ENCODE results near the gene HSD17B4.
"Not testable (repeated sequence)": the region's sequence is repeated elsewhere in the genome, so short reads cannot be mapped to it uniquely, and the experiment has no call there.

Gene HSD17B4, protein sequence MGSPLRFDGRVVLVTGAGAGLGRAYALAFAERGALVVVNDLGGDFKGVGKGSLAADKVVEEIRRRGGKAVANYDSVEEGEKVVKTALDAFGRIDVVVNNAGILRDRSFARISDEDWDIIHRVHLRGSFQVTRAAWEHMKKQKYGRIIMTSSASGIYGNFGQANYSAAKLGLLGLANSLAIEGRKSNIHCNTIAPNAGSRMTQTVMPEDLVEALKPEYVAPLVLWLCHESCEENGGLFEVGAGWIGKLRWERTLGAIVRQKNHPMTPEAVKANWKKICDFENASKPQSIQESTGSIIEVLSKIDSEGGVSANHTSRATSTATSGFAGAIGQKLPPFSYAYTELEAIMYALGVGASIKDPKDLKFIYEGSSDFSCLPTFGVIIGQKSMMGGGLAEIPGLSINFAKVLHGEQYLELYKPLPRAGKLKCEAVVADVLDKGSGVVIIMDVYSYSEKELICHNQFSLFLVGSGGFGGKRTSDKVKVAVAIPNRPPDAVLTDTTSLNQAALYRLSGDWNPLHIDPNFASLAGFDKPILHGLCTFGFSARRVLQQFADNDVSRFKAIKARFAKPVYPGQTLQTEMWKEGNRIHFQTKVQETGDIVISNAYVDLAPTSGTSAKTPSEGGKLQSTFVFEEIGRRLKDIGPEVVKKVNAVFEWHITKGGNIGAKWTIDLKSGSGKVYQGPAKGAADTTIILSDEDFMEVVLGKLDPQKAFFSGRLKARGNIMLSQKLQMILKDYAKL

GRCh38 chr5:119452373-119453039 lies at the start of gene HSD17B4:
Gene HSD17B4 (plus strand): TSS chr5:119452497. CDS start chr5:119452576, 79 bp downstream.
- H3K27ac Mint-ChIP-seq: peak within 1 kb of the TSS; percentile 88
- H3K4me3 Mint-ChIP-seq: peak within 1 kb of the TSS; percentile 92
- H3K4me1 Mint-ChIP-seq (ENCODE audit: low read depth): peaks cover 25% of the 10 kb centered on the region
- no peaks in the 10 kb centered on the region for H3K36me3 Mint-ChIP-seq
- no peaks in the 10 kb centered on the region for H3K9me3 Mint-ChIP-seq (ENCODE audit: low read depth)
- no peaks in the 10 kb centered on the region for H3K27me3 Mint-ChIP-seq

GRCh38 chr5:119402555-119402954 lies 49.7 kb upstream of the HSD17B4 start:
- H3K27me3 Mint-ChIP-seq: no peaks in the 10 kb centered on the region
- H3K27ac Mint-ChIP-seq: peak overlapping the region; percentile 68
- no peaks in the 10 kb centered on the region for H3K9me3 Mint-ChIP-seq (ENCODE audit: low read depth)
- H3K36me3 Mint-ChIP-seq: peaks cover 2% of the 10 kb centered on the region
- H3K4me3 Mint-ChIP-seq: no peak overlapping the region
- peaks cover 50% of the 10 kb centered on the region for H3K4me1 Mint-ChIP-seq (ENCODE audit: low read depth)

GRCh38 chr5:119404033-119404432 lies 48.3 kb upstream of the HSD17B4 start:
- no peaks in the 10 kb centered on the region for H3K9me3 Mint-ChIP-seq (ENCODE audit: low read depth)
- no peaks in the 10 kb centered on the region for H3K27me3 Mint-ChIP-seq
- no peak overlapping the region for H3K4me3 Mint-ChIP-seq
- peaks cover 36% of the 10 kb centered on the region for H3K4me1 Mint-ChIP-seq (ENCODE audit: low read depth)
- peak overlapping the region; percentile 18 for H3K27ac Mint-ChIP-seq
- no peaks in the 10 kb centered on the region for H3K36me3 Mint-ChIP-seq

DNA sequence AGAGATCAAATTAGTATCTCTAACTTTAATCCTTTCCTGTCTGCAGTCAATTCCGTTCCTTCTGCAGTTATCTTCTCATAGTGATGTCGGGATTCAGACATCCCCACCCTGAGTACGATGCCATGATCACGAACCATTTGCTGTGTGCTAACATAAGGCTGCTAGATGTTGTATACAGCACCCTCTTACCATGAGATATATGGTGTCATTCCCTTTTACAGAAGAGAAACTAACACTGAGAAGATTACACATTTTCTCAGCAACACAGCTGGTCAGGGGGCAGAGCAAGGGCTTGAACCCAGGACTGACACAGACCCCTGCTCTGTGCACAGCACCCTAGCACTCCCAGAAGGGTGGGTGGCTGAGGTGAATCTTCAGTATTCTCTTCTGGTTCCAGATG lies 46.9 kb upstream of the HSD17B4 start:
- Mint-ChIP-seq H3K27ac (peak overlapping the region; percentile 61), H3K4me1 (ENCODE audit: low read depth) (peaks cover 36% of the 10 kb centered on the region), H3K27me3 (no peaks in the 10 kb centered on the region), H3K36me3 (no peaks in the 10 kb centered on the region), H3K9me3 (ENCODE audit: low read depth) (no peaks in the 10 kb centered on the region), H3K4me3 (no peak overlapping the region)

DNA sequence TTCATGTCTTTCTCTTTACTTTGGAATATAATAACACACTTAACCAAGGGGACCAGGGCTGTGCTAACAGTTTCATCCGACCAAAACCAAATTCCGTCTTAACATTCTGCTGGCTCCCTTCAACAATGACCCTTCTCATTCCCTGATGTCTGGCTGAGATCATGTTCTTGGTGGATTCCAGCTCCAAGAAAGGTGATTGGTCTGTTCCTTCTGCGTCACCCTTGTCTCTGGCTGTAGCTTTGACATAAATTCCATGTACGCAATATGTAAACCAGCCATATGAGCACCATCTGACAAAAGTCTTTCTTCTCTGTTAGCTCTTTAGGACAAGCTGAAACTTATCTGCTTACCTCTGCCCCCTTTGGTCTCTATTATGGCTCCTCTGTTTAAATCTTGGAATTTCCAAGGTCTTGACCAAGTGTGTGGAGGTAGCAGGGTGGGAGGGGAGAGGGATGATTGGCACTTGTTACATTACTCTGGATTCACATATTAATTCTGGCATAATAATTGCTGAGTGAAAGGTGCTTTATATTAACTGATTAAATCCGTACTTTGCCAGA lies 45.7 kb upstream of the HSD17B4 start:
- no peaks in the 10 kb centered on the region for H3K36me3 Mint-ChIP-seq
- H3K27me3 Mint-ChIP-seq: no peaks in the 10 kb centered on the region
- H3K4me1 Mint-ChIP-seq (ENCODE audit: low read depth): peaks cover 41% of the 10 kb centered on the region
- no peak overlapping the region for H3K27ac Mint-ChIP-seq
- H3K4me3 Mint-ChIP-seq: no peak overlapping the region
- H3K9me3 Mint-ChIP-seq (ENCODE audit: low read depth): no peaks in the 10 kb centered on the region

DNA sequence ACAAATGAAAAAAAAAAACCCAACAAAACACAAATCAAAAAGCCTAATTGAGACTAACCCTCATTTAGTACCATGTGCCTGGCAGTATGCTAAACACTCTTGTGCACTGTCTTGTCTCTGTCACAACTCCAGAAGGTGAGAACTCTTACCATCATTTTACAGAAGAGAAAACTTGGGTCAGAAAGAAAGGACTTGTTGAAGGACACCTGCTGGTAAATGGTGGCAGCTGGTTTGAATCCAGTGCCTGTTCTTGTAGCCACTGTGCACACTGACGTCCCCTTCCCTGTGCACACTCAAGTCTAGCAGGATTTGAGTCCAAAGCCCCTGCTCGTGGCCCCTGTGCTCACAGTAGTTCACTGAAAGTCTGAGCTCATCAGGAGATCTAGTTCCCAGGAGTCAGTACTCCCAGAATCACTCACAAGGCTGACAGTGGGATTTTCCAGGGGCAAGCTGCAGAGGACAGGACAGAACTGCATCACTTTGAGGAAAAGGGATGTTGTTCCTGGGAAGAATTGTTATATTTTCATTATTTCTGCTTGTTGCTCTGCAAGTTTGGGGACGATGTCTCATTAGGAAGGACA lies 43.0 kb upstream of the HSD17B4 start:
- peaks cover 41% of the 10 kb centered on the region for H3K4me1 Mint-ChIP-seq (ENCODE audit: low read depth)
- no peaks in the 10 kb centered on the region for H3K36me3 Mint-ChIP-seq
- H3K27ac Mint-ChIP-seq: peak overlapping the region; percentile 68
- H3K27me3 Mint-ChIP-seq: no peaks in the 10 kb centered on the region
- no peaks in the 10 kb centered on the region for H3K9me3 Mint-ChIP-seq (ENCODE audit: low read depth)
- H3K4me3 Mint-ChIP-seq: no peak overlapping the region

GRCh38 chr5:119410448-119411159 lies 41.7 kb upstream of the HSD17B4 start:
- peak overlapping the region; percentile 12 for H3K4me3 Mint-ChIP-seq
- H3K4me1 Mint-ChIP-seq (ENCODE audit: low read depth): peaks cover 37% of the 10 kb centered on the region
- no peaks in the 10 kb centered on the region for H3K36me3 Mint-ChIP-seq
- no peaks in the 10 kb centered on the region for H3K27me3 Mint-ChIP-seq
- H3K9me3 Mint-ChIP-seq (ENCODE audit: low read depth): no peaks in the 10 kb centered on the region
- H3K27ac Mint-ChIP-seq: peak overlapping the region; percentile 76

DNA sequence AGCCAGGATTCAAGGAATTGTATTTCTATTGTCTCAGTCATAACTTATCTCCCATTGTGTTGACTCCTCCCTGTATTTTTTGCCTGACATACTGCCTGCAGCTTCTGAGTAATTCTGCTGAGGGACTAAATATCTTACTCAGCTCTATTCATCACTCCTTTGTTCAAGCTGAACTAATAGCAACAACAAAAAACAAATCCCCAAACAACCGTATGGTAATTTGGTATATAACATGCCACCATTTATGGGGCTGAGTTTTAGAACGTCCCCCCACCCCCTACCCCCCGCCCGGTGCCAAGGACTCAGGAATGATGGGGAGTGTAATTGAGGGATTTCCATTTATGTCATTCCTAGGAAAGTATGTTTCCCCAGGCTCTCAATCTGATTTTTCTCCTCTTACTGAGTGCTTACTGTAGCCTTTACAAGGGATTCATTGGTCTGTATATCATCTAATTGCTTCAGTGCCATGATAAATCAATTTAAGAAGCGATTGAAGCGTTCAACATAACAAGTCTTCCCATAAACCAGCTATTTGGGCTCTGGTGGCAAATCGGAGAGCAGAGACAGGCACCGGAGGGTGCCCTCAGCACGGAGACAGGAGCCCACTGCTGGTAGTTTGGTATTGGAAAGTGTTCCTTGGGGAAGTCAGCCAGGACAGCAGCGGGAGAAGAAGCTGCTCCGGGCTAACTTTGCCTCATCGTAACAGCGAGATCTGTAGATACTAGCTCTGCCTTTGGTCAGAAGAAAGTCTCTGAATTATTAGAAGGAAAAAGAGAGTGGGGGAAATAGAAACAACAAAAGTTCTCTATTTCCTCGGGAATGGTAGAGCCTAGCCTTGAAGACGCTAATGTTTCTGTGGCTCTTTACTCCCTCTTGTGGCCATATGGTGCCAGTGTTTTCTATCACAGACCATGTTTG lies 40.7 kb upstream of the HSD17B4 start:
- H3K4me1 Mint-ChIP-seq (ENCODE audit: low read depth): peaks cover 33% of the 10 kb centered on the region
- peak overlapping the region; percentile 89 for H3K4me3 Mint-ChIP-seq
- H3K36me3 Mint-ChIP-seq: no peaks in the 10 kb centered on the region
- no peaks in the 10 kb centered on the region for H3K9me3 Mint-ChIP-seq (ENCODE audit: low read depth)
- H3K27me3 Mint-ChIP-seq: no peaks in the 10 kb centered on the region
- peak overlapping the region; percentile 76 for H3K27ac Mint-ChIP-seq

DNA sequence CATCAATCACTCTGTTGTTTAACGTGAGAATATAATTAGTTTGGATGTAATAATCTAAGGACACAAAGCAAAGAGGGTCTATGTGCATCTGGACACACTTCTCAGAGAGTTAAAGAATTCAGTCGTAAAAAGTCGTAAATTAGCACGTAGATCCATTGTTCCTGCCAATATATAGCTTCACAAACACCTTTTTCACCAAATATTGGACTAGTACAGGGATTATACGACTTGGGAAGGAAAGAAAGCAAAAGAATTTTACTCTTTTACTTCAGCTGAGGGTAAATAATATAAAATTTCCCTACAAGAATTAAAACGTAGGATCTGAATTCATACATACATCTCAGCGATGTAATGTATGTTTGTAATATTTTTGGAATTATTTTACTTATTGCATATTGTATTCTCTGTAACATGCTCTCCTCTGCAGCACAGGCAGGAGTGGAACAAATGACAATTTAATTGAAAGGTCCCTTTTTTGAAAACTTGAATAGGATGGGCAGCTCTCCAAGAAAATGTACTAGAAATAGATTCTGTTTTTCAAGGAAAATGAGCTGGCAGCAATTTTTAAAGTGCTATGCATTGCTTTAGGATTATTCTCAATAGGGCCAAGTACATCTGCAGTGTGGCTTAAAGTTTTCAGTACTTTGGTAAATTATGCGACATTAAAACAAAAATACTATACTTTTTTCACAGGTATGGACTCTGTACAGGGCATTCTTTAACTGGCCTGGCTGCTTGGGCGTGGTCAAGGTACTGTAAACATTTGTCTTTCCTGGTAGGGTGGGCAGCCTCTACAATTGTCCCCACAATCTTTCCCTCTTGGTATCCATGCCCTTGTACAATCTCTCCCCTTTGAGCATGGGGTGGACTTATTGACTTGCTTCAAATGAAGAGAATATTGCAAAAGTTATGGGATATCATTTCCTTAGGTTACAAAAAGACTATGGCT lies 39.7 kb upstream of the HSD17B4 start:
- Mint-ChIP-seq H3K27me3 (no peaks in the 10 kb centered on the region), H3K36me3 (no peaks in the 10 kb centered on the region), H3K4me1 (ENCODE audit: low read depth) (peaks cover 36% of the 10 kb centered on the region), H3K27ac (peak overlapping the region; percentile 76), H3K9me3 (ENCODE audit: low read depth) (no peaks in the 10 kb centered on the region), H3K4me3 (peak overlapping the region; percentile 89)

DNA sequence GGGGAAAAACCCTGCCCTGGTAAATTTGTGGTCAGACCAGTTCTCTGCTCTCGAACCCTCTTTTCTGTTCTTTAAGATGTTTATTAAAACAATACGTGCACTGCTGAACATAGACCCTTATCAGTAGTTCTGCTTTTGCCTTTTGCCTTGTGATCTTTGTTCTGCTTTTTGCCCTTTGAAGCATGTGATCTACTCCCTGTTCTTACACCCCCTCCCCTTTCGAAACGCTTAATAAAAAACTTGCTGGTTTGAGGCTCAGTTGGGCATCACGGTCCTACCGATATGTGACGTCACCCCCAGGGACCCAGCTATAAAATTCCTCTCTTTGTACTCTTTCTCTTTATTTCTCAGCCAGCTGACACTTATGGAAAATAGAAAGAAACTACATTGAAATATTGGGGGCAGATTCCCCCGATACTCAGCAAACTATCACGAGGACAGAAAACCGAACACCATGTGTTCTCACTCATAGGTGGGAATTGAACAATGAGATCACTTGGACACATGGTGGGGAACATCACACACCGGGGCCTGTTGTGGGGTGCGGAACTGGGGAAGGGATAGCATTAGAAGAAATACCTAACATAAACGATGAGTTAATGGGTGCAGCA lies 38.1 kb upstream of the HSD17B4 start:
- not testable (repeated sequence) for H3K27me3 Mint-ChIP-seq; H3K36me3 Mint-ChIP-seq; H3K9me3 Mint-ChIP-seq (ENCODE audit: low read depth); H3K4me3 Mint-ChIP-seq; H3K27ac Mint-ChIP-seq
- peaks cover 45% of the 10 kb centered on the region for H3K4me1 Mint-ChIP-seq (ENCODE audit: low read depth)

- no peak overlapping the region for H3K27ac Mint-ChIP-seq
- no peaks in the 10 kb centered on the region for H3K36me3 Mint-ChIP-seq
- H3K27me3 Mint-ChIP-seq: no peaks in the 10 kb centered on the region
- peaks cover 15% of the 10 kb centered on the region for H3K4me1 Mint-ChIP-seq (ENCODE audit: low read depth)
- no peak overlapping the region for H3K4me3 Mint-ChIP-seq
- H3K9me3 Mint-ChIP-seq (ENCODE audit: low read depth): no peaks in the 10 kb centered on the region
Observed at GRCh38 chr5:119417891-119418605, 34.2 kb upstream of the HSD17B4 start.

DNA sequence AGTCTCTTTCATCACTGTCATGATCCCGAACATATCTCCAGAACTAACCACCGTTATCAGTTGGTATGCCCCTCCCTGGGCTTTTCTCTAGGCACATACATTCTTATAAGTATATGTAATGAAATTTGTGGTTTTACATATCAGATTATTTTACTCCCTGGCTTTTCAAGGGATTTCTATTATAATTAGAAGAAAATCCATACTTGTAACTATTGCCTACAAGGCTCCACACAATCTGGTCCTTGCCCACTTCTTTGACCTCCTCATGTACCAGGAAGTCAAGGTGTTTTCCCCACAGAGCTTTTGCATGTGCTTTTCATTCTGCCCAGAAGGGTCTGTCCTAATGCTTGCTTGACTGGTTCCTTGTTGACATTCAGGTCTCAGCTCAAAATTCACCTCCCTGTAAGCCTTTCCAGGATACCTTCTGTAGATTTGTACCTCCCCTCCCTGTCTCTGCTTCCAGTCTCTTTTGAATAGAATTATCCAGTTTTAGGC lies 33.6 kb upstream of the HSD17B4 start:
- no peaks in the 10 kb centered on the region for H3K36me3 Mint-ChIP-seq
- peaks cover 15% of the 10 kb centered on the region for H3K4me1 Mint-ChIP-seq (ENCODE audit: low read depth)
- H3K9me3 Mint-ChIP-seq (ENCODE audit: low read depth): no peaks in the 10 kb centered on the region

More for the DNA sequence above, 33.6 kb upstream of the HSD17B4 start:
- Mint-ChIP-seq H3K4me3 (no peak overlapping the region), H3K27ac (no peak overlapping the region), H3K27me3 (no peaks in the 10 kb centered on the region)

Measured in activated naive CD8-positive, alpha-beta T cell (primary cell).